Measurements from ENCODE around the gene CDC20. TPM values are rescaled to one million over a fixed set of nuclear protein-coding genes. Genes with fewer than 3 reads are reported as not detected.
A peak's percentile ranks its signal among the peaks of the same experiment; 100 is the strongest.

CDC20 gene
- polyA plus RNA-seq, 1 of the 3 experiments (the other 2 are of a cell fraction), result 82.7 TPM

DNA sequence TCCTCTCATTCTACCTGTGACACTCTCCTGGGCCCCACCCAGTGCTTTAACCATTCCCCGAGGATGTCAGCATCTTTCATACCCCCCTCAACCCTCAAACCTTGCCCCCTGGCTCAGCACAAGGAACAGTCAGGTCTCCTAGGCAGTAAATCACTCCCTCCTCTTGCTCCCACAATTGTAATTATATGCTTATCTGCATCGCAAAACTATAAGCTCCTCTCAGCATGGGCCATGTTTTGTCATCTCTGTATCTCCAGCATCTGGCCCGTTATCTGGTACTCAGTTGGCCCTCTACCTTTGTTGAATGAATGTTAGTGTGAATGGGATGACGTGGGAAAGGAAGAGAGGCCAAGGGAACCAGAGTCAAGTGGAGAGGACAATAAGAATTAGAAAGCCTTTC, 11.8 kb downstream of the CDC20 start (continued):
- no peak for TF ChIP-seq PBX3 (IDR thresholded peaks at IDR 0.05)

DNA sequence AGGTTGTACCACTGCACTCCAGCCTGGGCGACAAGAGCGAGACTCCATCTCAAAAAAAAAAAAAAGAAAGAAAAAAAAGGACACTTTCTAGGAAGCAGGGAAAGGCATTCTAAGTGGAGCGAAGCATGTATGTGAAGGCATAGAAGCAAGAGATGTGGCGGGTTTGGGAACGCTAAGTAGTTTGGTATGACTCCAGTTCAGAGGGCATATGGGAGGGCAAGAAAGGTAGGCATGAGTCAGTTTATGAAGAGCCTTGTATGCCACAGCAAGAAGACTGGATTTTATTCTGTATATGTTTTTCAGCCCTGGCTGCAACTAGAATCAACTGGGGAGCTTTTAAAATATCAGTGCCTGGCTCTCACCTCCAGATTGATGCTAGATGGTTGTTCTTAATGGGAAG, 13.4 kb downstream of the CDC20 start:
- Histone ChIP-seq H3K27me3 (ENCODE audit: insufficient read depth) (no peaks in the 10 kb centered on the region), H3K4me3 (ENCODE audit: low read depth in 2 of 2, low read length in 1 of 2) (no peak overlapping the region), H3K36me3 (replicated peaks in 1 of 2; ENCODE audit: control insufficient read depth in 1 of 2, insufficient read depth in 2 of 2, low read length in 1 of 2) (peaks cover 0 to 9% of the 10 kb centered on the region in 2 experiments), H3K79me2 (ENCODE audit: insufficient read depth) (peaks cover 43% of the 10 kb centered on the region), H4K20me1 (ENCODE audit: insufficient read depth) (no peaks in the 10 kb centered on the region), H3K27ac (ENCODE audit: low read depth in 2 of 2, low read length in 1 of 2) (peak overlapping the region in 1 of 2 experiments; percentile 70; a peak in 2 of 4 replicates), H3K4me2 (peak overlapping the region; percentile 26; the same call in 1 of the 2 replicates), H3K9me2 (no peaks in the 10 kb centered on the region), H3F3A (replicated peaks; ENCODE audit: insufficient read depth) (peaks cover 40% of the 10 kb centered on the region), H3K4me1 (ENCODE audit: control insufficient read depth in 1 of 2, insufficient read depth in 2 of 2, low read depth in 1 of 2, low read length in 1 of 2) (peaks cover 6 to 27% of the 10 kb centered on the region in 2 experiments; a peak in 3 of 4 replicates), H3K9ac (no peak overlapping the region), H3K9me3 (no peaks in the 10 kb centered on the region), H2AFZ (ENCODE audit: low read depth) (no peak overlapping the region)
- ChIA-PET CTCF (interaction anchor here (1.8 kb wide), 1 partner anchor 145 kb away, joined by 4 read pairs; no protein-coding TSS in a partner anchor), POLR2A (no interaction called here)
- DNase-seq, result no peak
- 91% methylated on average over 5 of the region's 5 CpGs for WGBS (ENCODE audit: low lambda C conversion rate)
- TF ChIP-seq CTCF (IDR thresholded peaks at IDR 0.05) (no peak), TEAD4 (IDR thresholded peaks at IDR 0.05; ENCODE audit: borderline replicate concordance, insufficient read depth) (no peak), GATA2 (CRISPR knock-in tag; IDR thresholded peaks at IDR 0.05) (no peak), PBX3 (IDR thresholded peaks at IDR 0.05) (no peak), MEF2A (IDR thresholded peaks at IDR 0.05; ENCODE audit: borderline replicate concordance, low read depth) (no peak), RFX5 (IDR thresholded peaks at IDR 0.05; ENCODE audit: low read length) (no peak), EZH2phosphoT487 (IDR thresholded peaks at IDR 0.05; ENCODE audit: borderline replicate concordance, low read depth) (no peak), GABPA (IDR thresholded peaks at IDR 0.05; ENCODE audit: low read depth) (no peak), SIN3A (IDR thresholded peaks at IDR 0.05; ENCODE audit: borderline replicate concordance, low read depth, low read length) (no peak), FOXJ3 (CRISPR knock-in tag; IDR thresholded peaks at IDR 0.05) (no peak), RXRA (IDR thresholded peaks at IDR 0.05; ENCODE audit: borderline replicate concordance, low read depth) (no peak), FOXM1 (IDR thresholded peaks at IDR 0.05; ENCODE audit: low read depth) (no peak), YY1 (IDR thresholded peaks at IDR 0.05; ENCODE audit: low read depth) (no peak), POLR2AphosphoS5 (IDR thresholded peaks at IDR 0.05; ENCODE audit: low read depth, low read length) (no peak), EP300 (IDR thresholded peaks at IDR 0.05; ENCODE audit: borderline replicate concordance in 1 of 2, low read depth in 1 of 2, low read length in 1 of 2) (no peak), RCOR1 (IDR thresholded peaks at IDR 0.05; ENCODE audit: low read length) (no peak), FOSL2 (IDR thresholded peaks at IDR 0.05; ENCODE audit: borderline replicate concordance, low read depth) (no peak), MXI1 (IDR thresholded peaks at IDR 0.05; ENCODE audit: low read depth, low read length) (no peak)
